Stimulated activated CD4-positive, alpha-beta T cell treated with anti-CD3 and anti-CD28 coated beads, Interleukin-12 subunit alpha, Interleukin-12 subunit beta, amount 100 ng/mL, for 4 hours (primary cell): Measurements from ENCODE around the gene TERC.

Experiments
- DNase-seq: peaks from one replicate; pipeline ENCODE4 v3.0.0-alpha.2; 2020

The TERC gene

GRCh38 chr3:169764882-169765612, at the start of gene TERC:
Gene TERC (minus strand): TSS chr3:169765060.
- DNase-seq: peak; percentile 87

DNA sequence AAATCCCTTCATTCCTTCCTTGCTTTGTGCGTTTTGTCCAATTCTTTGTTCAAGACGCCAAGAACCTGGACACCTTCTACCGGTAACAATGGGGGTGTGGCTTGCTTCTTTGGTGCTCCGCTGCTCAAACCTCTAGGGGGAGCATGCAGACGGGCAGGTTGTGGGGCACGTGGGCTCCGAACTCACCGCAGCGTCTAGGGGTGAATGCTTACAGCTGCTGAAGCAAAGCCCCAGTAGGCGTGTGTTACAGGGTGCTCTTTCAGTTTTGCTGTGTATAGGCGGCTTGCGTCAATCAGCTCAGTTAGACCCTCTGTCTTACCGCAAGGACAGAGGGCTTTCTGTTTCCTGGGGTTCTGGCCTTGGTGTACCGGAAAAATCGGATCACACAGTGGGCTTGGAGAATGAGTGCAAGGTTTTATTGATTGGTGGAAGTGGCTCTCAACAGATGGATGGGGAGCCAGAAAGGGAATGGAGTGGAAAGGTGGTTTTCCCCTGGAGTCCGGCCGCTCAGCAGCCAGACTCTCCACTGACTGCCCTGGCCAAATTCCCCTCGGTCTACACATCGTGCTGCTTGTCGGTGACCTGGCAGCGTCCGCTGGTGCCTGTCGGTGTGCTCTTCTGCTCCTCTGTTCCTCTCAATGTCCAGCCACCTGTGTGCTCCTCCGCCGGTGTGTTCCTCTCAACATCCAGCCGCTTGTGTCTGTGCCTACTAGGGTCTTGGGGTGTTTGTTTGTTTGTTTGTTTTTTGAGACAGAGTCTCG, 49.1 kb upstream of the TERC start:
- peak; percentile 59 for DNase-seq

DNA sequence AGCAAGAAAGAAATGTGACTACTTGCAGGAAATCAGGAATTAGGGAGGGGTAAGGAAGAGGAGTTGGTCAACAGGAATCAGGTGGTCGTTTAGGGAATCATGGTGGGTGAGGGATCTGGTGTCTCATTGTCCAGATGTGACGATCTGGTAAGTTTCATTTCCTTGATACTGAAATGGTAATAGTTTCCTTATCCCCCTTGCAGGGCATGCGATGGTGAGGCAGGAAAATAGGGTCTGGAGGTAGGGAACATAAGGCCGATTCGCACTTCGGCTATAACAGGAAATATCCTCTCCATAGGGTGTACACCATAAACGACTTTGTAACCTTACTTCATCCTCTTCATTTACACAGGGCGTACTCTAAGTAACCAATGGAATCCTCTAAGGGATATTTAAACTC, 48.4 kb upstream of the TERC start:
- no peak for DNase-seq

GRCh38 chr3:169812332-169813235, 47.7 kb upstream of the TERC start, which contains the start of the genes LRRC34 and LRRIQ4:
Gene LRRC34 (minus strand): TSS chr3:169812904. CDS start chr3:169812548, 356 bp downstream.
Gene LRRIQ4 (plus strand): TSS chr3:169812870. CDS start chr3:169821922, 9,052 bp downstream.
- DNase-seq: peak; percentile 68

GRCh38 chr3:169811631-169812331, 46.9 kb upstream of the TERC start:
- DNase-seq: no peak

GRCh38 chr3:169809230-169809795, 44.5 kb upstream of the TERC start:
- no peak for DNase-seq

DNA sequence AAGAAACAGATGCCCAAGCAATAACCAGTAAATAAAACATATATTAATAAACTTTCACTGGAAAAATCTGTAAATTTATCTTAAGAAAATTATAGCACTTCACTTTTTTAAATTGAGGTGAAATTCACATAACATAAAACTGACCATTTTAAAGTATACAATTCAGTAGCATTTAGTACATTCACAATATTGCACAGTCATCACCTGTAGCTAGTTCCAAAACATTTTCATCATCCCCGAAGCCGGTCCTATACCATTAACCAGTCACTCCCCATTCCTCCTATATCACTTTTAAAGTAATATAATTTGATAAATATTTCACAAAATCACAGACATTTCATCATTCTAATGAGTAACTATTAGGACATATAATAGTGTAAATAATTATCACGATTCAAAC, 39.8 kb upstream of the TERC start:
- DNase-seq: no peak

DNA sequence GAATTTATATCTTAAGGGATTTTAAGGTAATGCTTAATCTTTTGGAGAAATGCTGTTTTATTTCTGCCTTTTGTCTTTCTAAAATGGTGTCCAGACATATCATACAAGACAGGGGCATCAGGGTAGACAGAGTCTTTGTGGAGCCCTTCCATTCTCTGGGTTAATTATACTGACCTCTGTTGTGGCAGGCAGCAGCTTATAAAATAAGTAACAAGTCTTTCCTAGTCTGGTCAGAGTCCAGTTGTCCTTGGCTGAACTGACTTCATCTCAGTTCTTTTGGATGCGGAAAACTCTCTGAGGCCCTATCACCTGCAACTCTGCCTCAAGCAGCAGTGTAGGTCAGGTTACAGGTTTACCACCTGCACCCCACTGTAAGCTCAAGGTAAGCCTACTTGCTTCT, 27.5 kb upstream of the TERC start:
- DNase-seq: no peak

- DNase-seq: no peak
These were observed 26.0 kb upstream of the TERC start for GRCh38 chr3:169790687-169791429.

DNA sequence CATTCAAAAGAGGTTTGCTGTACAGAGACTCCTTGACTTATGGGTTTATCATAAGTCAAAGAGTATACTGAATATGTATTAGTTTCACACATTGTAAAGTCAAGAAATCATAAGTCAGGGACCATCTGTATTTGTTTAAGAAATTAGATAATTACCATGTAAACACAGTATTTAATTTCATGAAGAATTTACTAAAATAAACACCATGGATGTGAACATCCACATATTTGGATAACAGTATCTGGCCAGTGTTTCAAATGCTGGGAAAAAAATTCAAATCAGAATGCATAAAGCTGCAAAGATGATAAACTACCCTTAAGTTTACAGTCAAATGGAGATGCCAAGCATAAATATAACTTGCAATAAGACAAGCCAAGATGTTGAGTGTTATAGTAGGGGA, 25.4 kb upstream of the TERC start:
- DNase-seq: no peak

GRCh38 chr3:169787791-169788190, 22.9 kb upstream of the TERC start:
- no peak for DNase-seq

DNA sequence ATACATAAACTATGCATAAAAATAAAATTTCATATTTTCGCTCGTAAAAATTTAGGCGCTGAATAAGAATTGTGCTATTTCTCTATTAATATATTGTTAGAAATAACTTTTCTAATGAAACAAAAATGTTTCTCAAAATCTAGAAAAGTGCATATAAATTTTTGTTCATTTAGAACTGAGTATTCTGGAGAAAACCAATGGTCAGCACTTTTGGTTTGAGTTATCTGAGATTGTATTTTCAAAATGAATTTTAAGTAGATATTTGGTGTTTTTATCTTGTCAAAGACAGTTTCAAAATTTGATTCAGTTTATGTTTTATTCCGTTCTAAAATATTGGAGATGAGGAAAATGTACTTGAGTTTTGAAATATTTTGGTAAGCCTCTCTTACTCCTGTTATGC, 22.3 kb upstream of the TERC start:
- DNase-seq: no peak

DNA sequence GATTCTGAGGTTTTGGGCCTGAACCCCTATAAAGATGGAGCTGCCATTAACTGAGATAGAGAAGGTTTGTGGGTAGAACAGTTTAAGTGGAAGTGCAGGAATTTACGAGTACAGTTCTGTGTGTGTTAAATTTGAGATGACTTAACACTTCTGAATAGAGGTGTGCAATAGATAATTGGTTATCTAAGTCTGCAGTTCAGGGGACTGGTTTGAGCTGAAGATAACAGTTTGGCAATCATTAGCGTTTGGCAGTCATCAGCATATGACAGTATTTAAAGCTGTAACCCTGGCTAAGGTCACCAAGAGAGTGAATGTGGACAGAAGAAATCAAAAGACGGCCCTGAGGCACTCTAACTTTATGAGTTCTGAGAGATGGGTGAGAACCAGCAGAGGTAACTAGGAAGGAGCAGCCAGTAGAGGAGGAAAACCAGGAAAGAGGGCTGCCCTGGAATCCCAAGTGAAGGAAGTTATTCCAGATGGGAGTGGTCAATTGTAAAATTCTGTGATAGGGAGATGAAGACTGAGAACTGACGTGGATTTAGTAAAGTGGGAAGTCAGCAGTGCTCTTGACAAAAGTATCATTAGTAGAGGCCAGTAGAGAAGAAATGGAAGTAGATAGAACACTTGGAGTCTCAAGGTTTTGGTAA, 16.5 kb upstream of the TERC start:
- DNase-seq: no peak

DNA sequence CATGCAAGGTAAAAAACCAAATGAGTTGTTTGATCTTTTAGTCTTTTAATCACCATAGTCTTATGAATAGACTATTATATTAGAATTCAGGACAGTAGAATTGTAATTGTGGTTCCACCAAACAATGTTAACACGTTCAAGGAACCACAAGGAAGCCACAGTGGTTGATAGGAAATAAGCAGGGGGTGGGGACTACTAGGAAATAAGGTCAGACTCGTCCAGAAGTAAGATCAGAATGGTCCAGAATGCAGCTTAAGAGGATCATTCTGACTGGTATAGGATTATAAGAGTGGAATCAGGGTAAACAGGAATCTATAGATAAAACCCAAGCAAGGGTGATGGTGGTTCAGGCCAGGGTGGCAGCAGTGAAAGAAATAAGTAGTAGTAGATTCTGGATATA, 15.9 kb upstream of the TERC start:
- DNase-seq: no peak

DNA sequence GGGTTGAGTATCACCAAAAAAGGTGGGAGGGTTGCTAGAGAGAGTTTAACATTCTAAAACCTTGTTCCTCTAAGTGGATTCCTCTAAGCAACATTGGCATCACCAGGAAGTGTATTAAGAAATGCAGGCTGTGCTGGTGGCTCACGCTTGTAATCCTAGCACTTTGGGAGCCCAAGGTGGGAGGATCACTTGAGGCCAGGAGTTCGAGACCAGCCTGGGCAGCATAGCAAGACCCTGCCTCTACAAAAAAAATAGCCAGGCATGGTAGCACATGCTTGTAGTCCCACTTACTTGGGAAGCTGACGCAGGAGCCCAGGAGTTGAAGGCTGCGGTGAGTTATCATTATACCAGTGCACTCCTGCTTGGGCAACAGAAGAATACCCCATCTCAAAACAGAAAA, 13.0 kb upstream of the TERC start:
- DNase-seq: no peak

DNA sequence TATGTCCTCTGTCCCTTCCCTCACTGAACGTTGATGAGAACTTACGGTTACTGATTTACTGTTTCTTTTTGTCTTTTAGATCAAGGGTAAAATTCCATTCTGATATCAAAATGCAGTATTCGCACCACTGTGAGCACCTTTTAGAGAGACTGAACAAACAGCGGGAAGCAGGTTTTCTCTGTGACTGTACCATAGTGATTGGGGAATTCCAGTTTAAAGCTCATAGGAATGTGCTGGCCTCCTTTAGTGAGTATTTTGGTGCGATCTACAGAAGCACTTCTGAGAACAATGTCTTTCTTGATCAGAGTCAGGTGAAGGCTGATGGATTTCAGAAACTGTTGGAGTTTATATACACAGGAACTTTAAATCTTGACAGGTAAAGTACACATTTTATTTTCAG, 9.3 kb upstream of the TERC start:
- DNase-seq: no peak

- peak; percentile 90 for DNase-seq
These were observed 8.3 kb upstream of the TERC start, which contains the start of gene MYNN for GRCh38 chr3:169772897-169773816. Gene MYNN (plus strand): TSS chr3:169773396. CDS start chr3:169774296, 900 bp downstream.

DNA sequence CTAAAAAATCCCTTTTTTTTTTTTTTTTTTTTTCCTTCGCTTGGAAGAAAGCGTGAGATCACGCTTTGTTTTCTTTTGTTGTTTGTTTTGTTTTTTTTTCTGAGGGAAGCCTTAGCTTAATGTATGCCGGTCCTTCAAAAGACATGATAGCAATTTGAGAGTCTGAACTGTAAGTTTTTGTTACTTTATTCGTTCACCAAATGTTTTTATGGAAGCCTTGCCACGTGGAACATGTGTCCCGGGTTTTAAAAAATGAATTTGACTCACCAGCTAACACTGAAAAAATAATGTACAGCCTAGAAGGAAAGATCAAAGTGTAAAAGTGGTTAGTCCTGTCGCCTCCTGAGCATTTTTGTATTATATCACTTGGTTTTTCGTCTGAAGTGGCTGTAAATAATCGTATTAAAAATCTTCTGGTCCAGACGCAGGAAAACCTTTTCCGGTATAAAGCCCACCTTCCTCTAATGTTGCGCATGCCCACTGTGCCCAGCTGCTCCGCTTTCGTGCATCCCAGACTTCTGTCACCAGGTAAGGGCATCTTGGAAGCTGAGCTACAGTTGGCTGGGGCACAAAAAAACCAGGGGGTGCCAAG, 7.5 kb upstream of the TERC start:
- peak; percentile 62 for DNase-seq
